CD14-positive monocyte (primary cell): ENCODE measurements around the gene STAMBPL1. TPM values are rescaled to one million over a fixed set of nuclear protein-coding genes. Genes with fewer than 3 reads are reported as not detected.

ENCODE experiments used
- DNase-seq, 3 donors: peaks; one replicate each; pipeline ENCODE4 v3.0.0-alpha.2; 2011 to 2022
- H2AFZ ChIP-seq: 2 replicates; pipeline ENCODE4 v1.6.0; 2012; ENCODE audit warnings: mild to moderate bottlenecking, low read depth, low read length, inconsistent platforms; ENCODE audit not compliant: insufficient read depth, poor library complexity, severe bottlenecking
- H3K27ac ChIP-seq, 2 donors: 1 replicate in 1 of 2; 2 replicates in 1 of 2; pipeline ENCODE4 v1.5.1; 2012 to 2013; ENCODE audit warnings: low read length in 2 of 2, control low read depth in 1 of 2, inconsistent platforms in 1 of 2, low read depth in 1 of 2, mild to moderate bottlenecking in 1 of 2
- H3K27me3 ChIP-seq, 2 donors: one replicate each; pipeline versions ENCODE4 v1.6.0 to v1.6.1; 2011 to 2013; ENCODE audit warnings: low read length in 2 of 2; ENCODE audit not compliant: control insufficient read depth in 2 of 2, insufficient read depth in 2 of 2
- H3K36me3 ChIP-seq, 2 donors: replicated peaks in 1 of 2; 1 replicate in 1 of 2; 2 replicates in 1 of 2; pipeline versions ENCODE4 v1.5.1 to v1.6.1; 2012 to 2013; ENCODE audit warnings: low read length in 2 of 2, control low read depth in 1 of 2, inconsistent platforms in 1 of 2, mild to moderate bottlenecking in 1 of 2; ENCODE audit not compliant: insufficient read depth in 2 of 2, control insufficient read depth in 1 of 2
- H3K4me1 ChIP-seq, 2 donors: 1 replicate in 1 of 2; 2 replicates in 1 of 2; pipeline versions ENCODE4 v1.5.1 to v1.6.1; 2012 to 2013; ENCODE audit warnings: low read length in 2 of 2, control low read depth in 1 of 2, inconsistent platforms in 1 of 2, mild to moderate bottlenecking in 1 of 2, moderate library complexity in 1 of 2; ENCODE audit not compliant: insufficient read depth in 2 of 2, control insufficient read depth in 1 of 2
- H3K4me2 ChIP-seq: replicated peaks from 2 replicates; pipeline ENCODE3; 2012; ENCODE audit warnings: low read length, moderate library complexity, mild to moderate bottlenecking; ENCODE audit not compliant: poor library complexity, severe bottlenecking; ENCODE audit errors: extremely low read depth
- H3K4me3 ChIP-seq, 3 experiments: fragments of 200-600 bp in 1 of 3; sonication (generic) in 1 of 3; replicated peaks in 1 of 3; 1 replicate in 2 of 3; 2 replicates in 1 of 3; pipeline ENCODE4 v1.5.1; 2011 to 2013; ENCODE audit warnings: low read length in 3 of 3, mild to moderate bottlenecking in 3 of 3, control low read depth in 2 of 3, low read depth in 2 of 3, inconsistent platforms in 1 of 3, moderate library complexity in 1 of 3
- H3K79me2 ChIP-seq: 2 replicates; pipeline ENCODE4 v1.6.0; 2012; ENCODE audit warnings: mild to moderate bottlenecking, control low read depth, inconsistent platforms, low read length, moderate library complexity; ENCODE audit not compliant: insufficient read depth
- H3K9ac ChIP-seq: 2 replicates; pipeline ENCODE4 v1.6.0; 2017; ENCODE audit warnings: low read length, mild to moderate bottlenecking; ENCODE audit not compliant: insufficient read depth, poor library complexity, severe bottlenecking
- H3K9me3 ChIP-seq, 2 donors: replicated peaks in 1 of 2; 1 replicate in 1 of 2; 2 replicates in 1 of 2; pipeline versions ENCODE4 v1.5.1 to v1.6.1; 2012 to 2013; ENCODE audit warnings: low read length in 2 of 2, control low read depth in 1 of 2; ENCODE audit not compliant: control insufficient read depth in 1 of 2, insufficient read depth in 1 of 2
- H4K20me1 ChIP-seq: 2 replicates; pipeline ENCODE4 v1.6.0; 2012; ENCODE audit warnings: mild to moderate bottlenecking, low read length, control low read depth, moderate library complexity; ENCODE audit not compliant: insufficient read depth
- H3K27ac Mint-ChIP-seq, 7 donors: one replicate each; pipeline ENCODE4 v1.8.0; 2020; ENCODE audit warnings: mild to moderate bottlenecking in 7 of 7, mixed read lengths in 7 of 7, moderate library complexity in 6 of 7, inconsistent platforms in 2 of 7
- H3K27me3 Mint-ChIP-seq, 3 donors: one replicate each; pipeline ENCODE4 v1.8.0; 2021 to 2022; ENCODE audit warnings: low read depth in 3 of 3, mild to moderate bottlenecking in 3 of 3, mixed read lengths in 3 of 3, moderate library complexity in 3 of 3, inconsistent platforms in 1 of 3
- H3K36me3 Mint-ChIP-seq, 2 donors: one replicate each; pipeline ENCODE4 v1.8.0; 2020; ENCODE audit warnings: mixed read lengths in 2 of 2, inconsistent platforms in 1 of 2, mild to moderate bottlenecking in 1 of 2
- H3K4me1 Mint-ChIP-seq: one replicate; pipeline ENCODE4 v1.8.0; 2020; ENCODE audit warnings: mild to moderate bottlenecking, mixed read lengths
- H3K4me3 Mint-ChIP-seq, 2 donors: one replicate each; pipeline ENCODE4 v1.8.0; 2020; ENCODE audit warnings: mild to moderate bottlenecking in 2 of 2, mixed read lengths in 2 of 2, moderate library complexity in 1 of 2
- H3K9me3 Mint-ChIP-seq, 7 donors: one replicate each; pipeline ENCODE4 v1.8.0; 2020 to 2022; ENCODE audit warnings: mixed read lengths in 7 of 7, mild to moderate bottlenecking in 6 of 7, moderate library complexity in 6 of 7, inconsistent platforms in 2 of 7
- WGBS: methylation state at CpG from one replicate; pipeline ENCODE4 v1.1.5; 2013; ENCODE audit warnings: missing lambda C conversion rate; ENCODE audit not compliant: insufficient coverage; 5-methylcytosine and 5-hydroxymethylcytosine counted together
- intact Hi-C, 2 donors: fragments of 100-400 bp; cut with micrococcal nuclease; formaldehyde crosslinking; loops; one replicate each; pipeline versions ENCODE4 v1.15.0 to v1.15.1; 2023
- polyA plus RNA-seq, 3 donors: library from polyadenylated mRNA; depleted of rRNA in 1 of 3; unstranded in 2 of 3; stranded (reverse) in 1 of 3; fragments of 300-500 nt in 2 of 3; fragments of >200 nt in 1 of 3; fragmentation: Illumina TruSeq in 2 of 3; gene quantifications; 1 replicate in 2 of 3; 2 replicates in 1 of 3; pipeline ENCODE4 v1.2.3, GENCODE V29; 2012 to 2021
- TF ChIP-seq, protein P1 (sequence below): fragments of 200-600 bp; IDR thresholded peaks from one replicate; pipeline ENCODE4 v1.8.0; 2022; ENCODE audit warnings: antibody characterized with exemption, mild to moderate bottlenecking

STAMBPL1 gene
- polyA plus RNA-seq, 3 donors, result 0.07 to 1.5 (median 0.10) TPM

DNA sequence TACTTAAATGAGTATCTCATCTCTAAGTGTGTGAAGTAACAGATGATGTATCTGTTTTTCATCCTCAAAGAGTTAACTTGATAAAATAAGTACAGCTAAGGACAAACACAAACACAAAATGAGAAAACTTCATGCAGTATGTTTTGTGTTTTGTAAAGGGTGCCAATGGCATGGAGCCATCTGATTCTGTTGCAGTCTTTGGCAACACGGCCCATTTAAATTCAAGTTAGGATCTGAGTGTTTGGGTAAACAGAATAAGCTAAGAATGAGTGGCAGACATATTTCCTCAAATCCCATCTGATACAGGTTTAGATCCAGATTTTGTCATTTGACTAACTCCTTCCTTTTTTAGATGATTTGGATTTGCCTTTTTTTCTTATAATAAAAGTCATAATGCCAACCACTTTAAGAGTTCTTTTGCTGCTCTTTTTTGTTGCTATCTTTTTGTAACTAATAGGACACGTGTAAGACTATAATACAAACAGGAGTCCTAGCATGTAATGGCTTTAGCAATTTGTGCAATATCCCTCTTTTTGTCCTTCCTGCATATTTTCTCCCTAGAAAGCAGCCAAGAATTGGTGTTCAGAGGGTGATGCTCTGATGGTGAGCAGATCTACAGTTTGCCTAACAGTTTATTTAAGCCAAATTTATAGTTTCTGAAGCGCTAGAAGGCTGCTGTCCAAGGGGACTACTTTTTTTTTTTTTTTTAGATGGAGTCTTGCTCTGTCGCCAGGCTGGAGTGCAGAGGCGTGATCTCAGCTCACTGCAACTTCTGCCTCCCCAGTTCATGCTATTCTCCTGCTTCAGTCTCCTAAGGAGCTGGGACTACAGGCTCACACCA lies 91.4 kb downstream of the STAMBPL1 start:
- no peak overlapping the region for H3K4me3 Mint-ChIP-seq
- DNase-seq, result no peak
- Histone ChIP-seq H3K27me3 (no peaks in the 10 kb centered on the region), H3K4me1 (peaks cover 9 to 11% of the 10 kb centered on the region in 2 donors), H3K4me3 (no peak overlapping the region), H3K27ac (no peak overlapping the region), H3K36me3 (no peaks in the 10 kb centered on the region), H2AFZ (no peak overlapping the region), H3K9ac (no peak overlapping the region), H3K4me2 (no peak overlapping the region), H4K20me1 (no peaks in the 10 kb centered on the region), H3K79me2 (no peaks in the 10 kb centered on the region), H3K9me3 (no peaks in the 10 kb centered on the region)
- peak overlapping the region in 1 of 7 donors; percentile 3 for H3K27ac Mint-ChIP-seq
- TF ChIP-seq, protein P1, sequence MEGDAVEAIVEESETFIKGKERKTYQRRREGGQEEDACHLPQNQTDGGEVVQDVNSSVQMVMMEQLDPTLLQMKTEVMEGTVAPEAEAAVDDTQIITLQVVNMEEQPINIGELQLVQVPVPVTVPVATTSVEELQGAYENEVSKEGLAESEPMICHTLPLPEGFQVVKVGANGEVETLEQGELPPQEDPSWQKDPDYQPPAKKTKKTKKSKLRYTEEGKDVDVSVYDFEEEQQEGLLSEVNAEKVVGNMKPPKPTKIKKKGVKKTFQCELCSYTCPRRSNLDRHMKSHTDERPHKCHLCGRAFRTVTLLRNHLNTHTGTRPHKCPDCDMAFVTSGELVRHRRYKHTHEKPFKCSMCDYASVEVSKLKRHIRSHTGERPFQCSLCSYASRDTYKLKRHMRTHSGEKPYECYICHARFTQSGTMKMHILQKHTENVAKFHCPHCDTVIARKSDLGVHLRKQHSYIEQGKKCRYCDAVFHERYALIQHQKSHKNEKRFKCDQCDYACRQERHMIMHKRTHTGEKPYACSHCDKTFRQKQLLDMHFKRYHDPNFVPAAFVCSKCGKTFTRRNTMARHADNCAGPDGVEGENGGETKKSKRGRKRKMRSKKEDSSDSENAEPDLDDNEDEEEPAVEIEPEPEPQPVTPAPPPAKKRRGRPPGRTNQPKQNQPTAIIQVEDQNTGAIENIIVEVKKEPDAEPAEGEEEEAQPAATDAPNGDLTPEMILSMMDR, result no peak
- no CpG with 5 or more reads among the region's 5 CpGs for WGBS
- peaks cover 8% of the 10 kb centered on the region for H3K4me1 Mint-ChIP-seq
- intact Hi-C loops, result no loop called here
- peaks cover 0 to 5% (median 0%) of the 10 kb centered on the region in 3 donors for H3K27me3 Mint-ChIP-seq
- H3K36me3 Mint-ChIP-seq, result no peaks in the 10 kb centered on the region
- H3K9me3 Mint-ChIP-seq, result no peaks in the 10 kb centered on the region

Other genes starting within 250 kb of the STAMBPL1 start
- gene LIPF, start 215.8 kb upstream of the STAMBPL1 start, polyA plus RNA-seq, result not detected
- not detected for gene LIPK, start 174.0 kb upstream of the STAMBPL1 start, polyA plus RNA-seq
- 10 to 100 TPM in 2 of 3 donors, 1 to 10 TPM in 1; 8.9 to 12.9 (median 10.1) TPM for gene LIPN, start 120.2 kb upstream of the STAMBPL1 start, polyA plus RNA-seq
- not detected for gene LIPM, start 77.5 kb upstream of the STAMBPL1 start, polyA plus RNA-seq
- gene ANKRD22, start 28.4 kb upstream of the STAMBPL1 start, polyA plus RNA-seq, result 1 to 10 TPM; 2.7 to 3.5 (median 3.2) TPM
- gene ACTA2, start 72.5 kb downstream of the STAMBPL1 start, polyA plus RNA-seq, result 10 to 100 TPM in 1 of 3 donors, 1 to 10 TPM in 2; 4.4 to 12.3 (median 6.8) TPM
- gene FAS, start 110.6 kb downstream of the STAMBPL1 start, polyA plus RNA-seq, result 10 to 100 TPM; 27.3 to 28.9 (median 27.9) TPM